Esophagus muscularis mucosa (tissue), 3 donors: ENCODE measurements around the gene HLCS.

Source experiments
- CTCF ChIP-seq, 3 experiments: fragments of 200-600 bp in 2 of 3; fragments of 450-650 bp in 1 of 3; sonication (generic) in 2 of 3; IDR thresholded peaks; one replicate each; pipeline ENCODE4 v1.5.1; 2017 to 2019; ENCODE audit warnings: antibody characterized with exemption in 3 of 3, mild to moderate bottlenecking in 2 of 3, moderate library complexity in 1 of 3
- POLR2A ChIP-seq: fragments of 450-650 bp; IDR thresholded peaks from one replicate; pipeline ENCODE4 v1.6.1; 2017; ENCODE audit warnings: antibody characterized with exemption, moderate library complexity, mild to moderate bottlenecking, low read depth
- POLR2AphosphoS5 ChIP-seq, 2 donors: sonication (generic); formaldehyde crosslinking; IDR thresholded peaks; one replicate each; pipeline ENCODE4 v1.6.1; 2017; ENCODE audit warnings: antibody characterized with exemption in 2 of 2

GRCh38 chr21:36873513-36873912 is 93.0 kb downstream of the HLCS start:
- TF ChIP-seq CTCF (IDR thresholded peaks at IDR 0.05) (no peak), POLR2A (no peak), POLR2AphosphoS5 (IDR thresholded peaks at IDR 0.05) (no peak)
